HTERT RPE-1 (cell line): Measurements from ENCODE around the gene SUN5.
"Not testable (repeated sequence)": the region's sequence is repeated elsewhere in the genome, so short reads cannot be mapped to it uniquely, and the experiment has no call there.

Source experiments
- in situ Hi-C: fragments of 300-500 bp; cut with MboI; formaldehyde crosslinking; loops from 4 replicates; pipeline ENCODE4 v1.14.3; 2020; ENCODE audit warnings: low sequenced_read_pairs

SUN5 gene

GRCh38 chr20:32965581-32966373 lies 38.5 kb downstream of the SUN5 start:
- in situ Hi-C loops, result no loop called here

- in situ Hi-C loops, result no loop called here
Observed at GRCh38 chr20:32965115-32965514, 39.1 kb downstream of the SUN5 start.

GRCh38 chr20:32964575-32964974 lies 39.7 kb downstream of the SUN5 start:
- in situ Hi-C loops, result no loop called here

GRCh38 chr20:32963176-32963575 lies 41.1 kb downstream of the SUN5 start:
- in situ Hi-C loops, result no loop called here

- in situ Hi-C loops, result not testable (repeated sequence)
Observed at GRCh38 chr20:32962646-32963045, 41.6 kb downstream of the SUN5 start.

- in situ Hi-C loops, result no loop called here
Observed at GRCh38 chr20:32962053-32962452, 42.2 kb downstream of the SUN5 start.

- in situ Hi-C loops, result no loop called here
Observed at GRCh38 chr20:32960849-32961731, 43.1 kb downstream of the SUN5 start.

GRCh38 chr20:32960222-32960518 lies 44.1 kb downstream of the SUN5 start:
- in situ Hi-C loops, result no loop called here

GRCh38 chr20:32959351-32960221 lies 44.6 kb downstream of the SUN5 start:
- in situ Hi-C loops, result no loop called here

GRCh38 chr20:32958574-32958973 lies 45.7 kb downstream of the SUN5 start:
- in situ Hi-C loops, result no loop called here

- in situ Hi-C loops, result no loop called here
Observed at GRCh38 chr20:32957459-32957858, 46.8 kb downstream of the SUN5 start.

- in situ Hi-C loops, result not testable (repeated sequence)
Observed at GRCh38 chr20:32950539-32950938, 53.7 kb downstream of the SUN5 start.

- in situ Hi-C loops, result no loop called here
Observed at GRCh38 chr20:32946629-32947028, 57.6 kb downstream of the SUN5 start.

GRCh38 chr20:32945710-32946221 lies 58.5 kb downstream of the SUN5 start:
- in situ Hi-C loops, result no loop called here

GRCh38 chr20:32943490-32944052 lies 60.7 kb downstream of the SUN5 start:
- in situ Hi-C loops, result no loop called here

GRCh38 chr20:32941155-32941885 lies 62.9 kb downstream of the SUN5 start:
- in situ Hi-C loops, result no loop called here

GRCh38 chr20:32934580-32934979 lies 69.7 kb downstream of the SUN5 start:
- in situ Hi-C loops, result no loop called here
